Panc1 (cell line): ENCODE results near the gene KLF2. TPM values are rescaled to one million over a fixed set of nuclear protein-coding genes. Genes with fewer than 3 reads are reported as not detected.

Source experiments
- ATAC-seq: fragments of 200-7000 bp; cut with Tn5 transposase; 2 replicates; pipeline ENCODE4 v1.9.1; 2020; ENCODE audit warnings: mild to moderate bottlenecking, moderate library complexity
- BruUV-seq: library from RNA; stranded (reverse); fragments of 400-500 nt; replicated peaks from 2 replicates; lab custom pipeline; 2021; lab: Mats Ljungman, UMichigan
- CTCF ChIA-PET: fragments of 300-600 bp; sonication (Branson Sonifier 250); formaldehyde crosslinking; loops from one replicate; lab custom pipeline; 2022; ENCODE audit warnings: antibody characterized with exemption; lab: Charles Lee
- POLR2A ChIA-PET: fragments of 300-600 bp; sonication (Branson Sonifier 250); formaldehyde crosslinking; loops from one replicate; lab custom pipeline; 2022; ENCODE audit warnings: antibody characterized with exemption; lab: Charles Lee
- DNase-seq: peaks from one replicate; pipeline ENCODE4 v3.0.0-alpha.2; 2010; ENCODE audit warnings: low read depth, low spot score
- H3K27ac ChIP-seq: 2 replicates; pipeline ENCODE4 v1.5.1; 2011; ENCODE audit warnings: mild to moderate bottlenecking, low read length, inconsistent platforms
- H3K27me3 ChIP-seq: fragments of 200-500 bp; sonication (Bioruptor generic); 2 replicates; pipeline ENCODE4 v1.6.0; 2014; ENCODE audit warnings: low read length, inconsistent platforms; ENCODE audit not compliant: control insufficient read depth, insufficient read depth
- H3K36me3 ChIP-seq: fragments of 200-500 bp; sonication (Bioruptor generic); 2 replicates; pipeline ENCODE4 v1.5.1; 2014; ENCODE audit warnings: inconsistent platforms, mild to moderate bottlenecking, low read length, moderate library complexity; ENCODE audit not compliant: control insufficient read depth, insufficient read depth
- H3K4me1 ChIP-seq: 2 replicates; pipeline ENCODE4 v1.5.1; 2011; ENCODE audit warnings: inconsistent platforms, mild to moderate bottlenecking, low read length, moderate library complexity; ENCODE audit not compliant: control insufficient read depth, insufficient read depth
- H3K4me3 ChIP-seq, 2 experiments: 2 replicates each; pipeline ENCODE4 v1.5.1; 2011 to 2012; ENCODE audit warnings: low read depth in 2 of 2, low read length in 2 of 2, mild to moderate bottlenecking in 2 of 2, inconsistent platforms in 1 of 2, moderate library complexity in 1 of 2
- H3K9me3 ChIP-seq: fragments of 200-500 bp; sonication (Bioruptor generic); 2 replicates; pipeline ENCODE4 v1.5.1; 2014; ENCODE audit warnings: low read depth, mild to moderate bottlenecking, inconsistent platforms, low read length, moderate library complexity; ENCODE audit not compliant: control insufficient read depth, insufficient read depth
- POLR2AphosphoS5 ChIP-seq: IDR thresholded peaks from 2 replicates; pipeline ENCODE4 v1.6.1; 2012; ENCODE audit warnings: mild to moderate bottlenecking, low read depth, low read length, moderate library complexity
- SIN3A ChIP-seq: IDR thresholded peaks from 2 replicates; pipeline ENCODE4 v1.6.1; 2012; ENCODE audit warnings: low read depth, mild to moderate bottlenecking, low read length, moderate library complexity, borderline replicate concordance; ENCODE audit not compliant: insufficient read depth
- TCF7L2 ChIP-seq: IDR thresholded peaks from 2 replicates; pipeline ENCODE4 v1.6.1; 2011; ENCODE audit warnings: mild to moderate bottlenecking, low read depth, low read length, inconsistent platforms
- in situ Hi-C: cut with HindIII; loops from 2 replicates; pipeline ENCODE4 v1.10.0; 2016; ENCODE audit warnings: low sequenced_read_pairs, low pct_unique_long_range_greater_than_20kb
- intact Hi-C: fragments of 100-400 bp; cut with micrococcal nuclease; formaldehyde crosslinking; loops from one replicate; pipeline ENCODE4 v1.10.0; 2022; ENCODE audit not compliant: unreplicated experiment
- total RNA-seq: library from RNA; stranded (reverse); gene quantifications from one replicate; pipeline ENCODE4 v1.2.1, GENCODE V29; 2021; ENCODE audit not compliant: unreplicated experiment
- TF ChIP-seq, protein P1 (sequence below): fragments of 450-650 bp; IDR thresholded peaks from 2 replicates; pipeline ENCODE4 v1.5.1; 2017; ENCODE audit warnings: mild to moderate bottlenecking
- TF ChIP-seq, protein P2 (sequence below), 2 experiments: IDR thresholded peaks; 2 replicates each; pipeline ENCODE4 v1.6.1; 2011 to 2012; ENCODE audit warnings: low read depth in 2 of 2, control low read depth in 1 of 2, low read length in 1 of 2, mild to moderate bottlenecking in 1 of 2, moderate library complexity in 1 of 2; ENCODE audit not compliant: insufficient read depth in 1 of 2

The KLF2 gene
- total RNA-seq, 1 experiment from 2014 or later = 3.5 TPM

- in situ Hi-C loops = no loop called here
- no peak for ATAC-seq
- H3K36me3 ChIP-seq = no peaks in the 10 kb centered on the region
- no peak for TF ChIP-seq SIN3A
- TF ChIP-seq, protein P1, sequence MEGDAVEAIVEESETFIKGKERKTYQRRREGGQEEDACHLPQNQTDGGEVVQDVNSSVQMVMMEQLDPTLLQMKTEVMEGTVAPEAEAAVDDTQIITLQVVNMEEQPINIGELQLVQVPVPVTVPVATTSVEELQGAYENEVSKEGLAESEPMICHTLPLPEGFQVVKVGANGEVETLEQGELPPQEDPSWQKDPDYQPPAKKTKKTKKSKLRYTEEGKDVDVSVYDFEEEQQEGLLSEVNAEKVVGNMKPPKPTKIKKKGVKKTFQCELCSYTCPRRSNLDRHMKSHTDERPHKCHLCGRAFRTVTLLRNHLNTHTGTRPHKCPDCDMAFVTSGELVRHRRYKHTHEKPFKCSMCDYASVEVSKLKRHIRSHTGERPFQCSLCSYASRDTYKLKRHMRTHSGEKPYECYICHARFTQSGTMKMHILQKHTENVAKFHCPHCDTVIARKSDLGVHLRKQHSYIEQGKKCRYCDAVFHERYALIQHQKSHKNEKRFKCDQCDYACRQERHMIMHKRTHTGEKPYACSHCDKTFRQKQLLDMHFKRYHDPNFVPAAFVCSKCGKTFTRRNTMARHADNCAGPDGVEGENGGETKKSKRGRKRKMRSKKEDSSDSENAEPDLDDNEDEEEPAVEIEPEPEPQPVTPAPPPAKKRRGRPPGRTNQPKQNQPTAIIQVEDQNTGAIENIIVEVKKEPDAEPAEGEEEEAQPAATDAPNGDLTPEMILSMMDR = no peak
- TF ChIP-seq POLR2AphosphoS5 = no peak
- TF ChIP-seq, protein P2, sequence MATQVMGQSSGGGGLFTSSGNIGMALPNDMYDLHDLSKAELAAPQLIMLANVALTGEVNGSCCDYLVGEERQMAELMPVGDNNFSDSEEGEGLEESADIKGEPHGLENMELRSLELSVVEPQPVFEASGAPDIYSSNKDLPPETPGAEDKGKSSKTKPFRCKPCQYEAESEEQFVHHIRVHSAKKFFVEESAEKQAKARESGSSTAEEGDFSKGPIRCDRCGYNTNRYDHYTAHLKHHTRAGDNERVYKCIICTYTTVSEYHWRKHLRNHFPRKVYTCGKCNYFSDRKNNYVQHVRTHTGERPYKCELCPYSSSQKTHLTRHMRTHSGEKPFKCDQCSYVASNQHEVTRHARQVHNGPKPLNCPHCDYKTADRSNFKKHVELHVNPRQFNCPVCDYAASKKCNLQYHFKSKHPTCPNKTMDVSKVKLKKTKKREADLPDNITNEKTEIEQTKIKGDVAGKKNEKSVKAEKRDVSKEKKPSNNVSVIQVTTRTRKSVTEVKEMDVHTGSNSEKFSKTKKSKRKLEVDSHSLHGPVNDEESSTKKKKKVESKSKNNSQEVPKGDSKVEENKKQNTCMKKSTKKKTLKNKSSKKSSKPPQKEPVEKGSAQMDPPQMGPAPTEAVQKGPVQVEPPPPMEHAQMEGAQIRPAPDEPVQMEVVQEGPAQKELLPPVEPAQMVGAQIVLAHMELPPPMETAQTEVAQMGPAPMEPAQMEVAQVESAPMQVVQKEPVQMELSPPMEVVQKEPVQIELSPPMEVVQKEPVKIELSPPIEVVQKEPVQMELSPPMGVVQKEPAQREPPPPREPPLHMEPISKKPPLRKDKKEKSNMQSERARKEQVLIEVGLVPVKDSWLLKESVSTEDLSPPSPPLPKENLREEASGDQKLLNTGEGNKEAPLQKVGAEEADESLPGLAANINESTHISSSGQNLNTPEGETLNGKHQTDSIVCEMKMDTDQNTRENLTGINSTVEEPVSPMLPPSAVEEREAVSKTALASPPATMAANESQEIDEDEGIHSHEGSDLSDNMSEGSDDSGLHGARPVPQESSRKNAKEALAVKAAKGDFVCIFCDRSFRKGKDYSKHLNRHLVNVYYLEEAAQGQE (IDR thresholded peaks at IDR 0.05; ENCODE audit: insufficient read depth in 1 of 2, low read depth in 2 of 2, low read length in 1 of 2) = no peak
- no peaks in the 10 kb centered on the region for H3K27me3 ChIP-seq
- H3K4me1 ChIP-seq = no peaks in the 10 kb centered on the region
- intact Hi-C loops = no loop called here
- CTCF ChIA-PET = no interaction called here
- POLR2A ChIA-PET = no interaction called here
- no peak overlapping the region for H3K27ac ChIP-seq
- H3K9me3 ChIP-seq = no peaks in the 10 kb centered on the region
- BruUV-seq = no TSS peak
- H3K4me3 ChIP-seq = no peak overlapping the region
- no peak for DNase-seq
Observed at GRCh38 chr19:16364231-16364865, 39.7 kb downstream of the KLF2 start.

DNA sequence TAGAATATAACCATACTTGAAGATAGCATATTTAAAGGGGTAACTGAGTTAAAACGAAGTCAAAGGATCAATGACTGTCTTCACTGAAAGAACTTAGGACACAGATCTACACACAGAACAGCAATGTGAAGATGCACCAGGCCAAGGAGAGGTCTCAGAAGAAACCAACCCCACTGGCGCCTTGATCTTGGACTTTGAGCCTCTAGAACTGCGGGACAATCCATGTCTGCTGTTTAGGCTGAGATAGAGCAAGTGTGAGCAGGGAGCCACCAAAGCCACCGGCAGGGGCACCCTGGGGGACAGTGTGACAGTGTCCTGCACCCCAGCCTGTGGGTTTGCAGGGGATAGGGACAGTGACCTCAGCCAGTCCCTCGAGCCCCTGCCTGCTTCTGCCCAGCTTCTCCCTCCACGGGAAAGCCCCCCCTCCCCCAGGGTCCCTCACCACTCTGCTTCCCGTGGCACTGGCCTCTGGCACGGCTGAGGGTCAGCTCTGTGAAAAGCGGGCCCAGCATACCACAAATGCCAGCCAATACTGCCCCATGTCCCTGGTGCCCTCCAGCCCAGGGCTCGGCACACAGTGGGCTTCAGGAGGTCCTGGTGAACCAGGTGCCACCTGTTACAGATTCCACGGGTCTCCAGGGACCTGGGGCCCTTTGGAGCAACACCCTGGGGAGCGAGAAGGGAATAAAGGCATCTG lies 40.8 kb downstream of the KLF2 start:
- Histone ChIP-seq H3K4me3 (no peak overlapping the region), H3K27ac (no peak overlapping the region), H3K27me3 (no peaks in the 10 kb centered on the region), H3K36me3 (no peaks in the 10 kb centered on the region), H3K9me3 (no peaks in the 10 kb centered on the region), H3K4me1 (no peaks in the 10 kb centered on the region)
- intact Hi-C loops (no loop called here), in situ Hi-C loops (no loop called here)
- BruUV-seq = no TSS peak
- TF ChIP-seq, protein P2 (IDR thresholded peaks at IDR 0.05; ENCODE audit: insufficient read depth in 1 of 2, low read depth in 2 of 2, low read length in 1 of 2) = no peak
- TF ChIP-seq TCF7L2 = no peak
- TF ChIP-seq, protein P1 = no peak
- TF ChIP-seq SIN3A = no peak
- TF ChIP-seq POLR2AphosphoS5 = no peak
- POLR2A ChIA-PET = no interaction called here
- DNase-seq (no peak), ATAC-seq (no peak; the same call in 1 of the 2 replicates)
- CTCF ChIA-PET = no interaction called here
